ENCODE measurements around the gene HOXA11. TPM values are rescaled to one million over a fixed set of nuclear protein-coding genes. Genes with fewer than 3 reads are reported as not detected.

HOXA11 gene
- total and polyA plus RNA-seq, 2 of the 4 experiments (the other 2 are of a cell fraction): 0.05 TPM; not detected in 1

- intact Hi-C loops (cut with micrococcal nuclease): loop anchor here (2.0 to 10.0 kb wide), 3 partner anchors 958 to 1905 kb away; partner anchors contain the start of genes CBX3 and HNRNPA2B1
- no peak overlapping the region for H3K4ac ChIP-seq (ENCODE audit: low read depth, low read length)
- H3K23ac ChIP-seq (ENCODE audit: low read depth, low read length): no peak overlapping the region
- no peak overlapping the region for H4K5ac ChIP-seq (ENCODE audit: low read depth, low read length)
- in situ Hi-C loops (cut with MboI; ENCODE audit: low sequenced_read_pairs): no loop called here
- H3K56ac ChIP-seq (ENCODE audit: extremely low read depth, insufficient read depth, low read length): no peak overlapping the region
- no TSS peak for BruUV-seq (replicated peaks)
- H2BK20ac ChIP-seq (ENCODE audit: low read depth, low read length): no peak overlapping the region
- dilution Hi-C loops (cut with HindIII; ENCODE audit: low sequenced_read_pairs, unreplicated experiment): no loop called here
- DNase-seq (no peak), ATAC-seq (ENCODE audit: low read depth) (no peak)
- no peak for TF ChIP-seq MXI1 (IDR thresholded peaks at IDR 0.05; ENCODE audit: borderline replicate concordance, low read depth, low read length)
- no peak for TF ChIP-seq RFX5 (IDR thresholded peaks at IDR 0.05; ENCODE audit: low read depth, low read length)
- no peak for TF ChIP-seq FOS (IDR thresholded peaks at IDR 0.05; ENCODE audit: low read depth, low read length)
- TF ChIP-seq, protein P1, sequence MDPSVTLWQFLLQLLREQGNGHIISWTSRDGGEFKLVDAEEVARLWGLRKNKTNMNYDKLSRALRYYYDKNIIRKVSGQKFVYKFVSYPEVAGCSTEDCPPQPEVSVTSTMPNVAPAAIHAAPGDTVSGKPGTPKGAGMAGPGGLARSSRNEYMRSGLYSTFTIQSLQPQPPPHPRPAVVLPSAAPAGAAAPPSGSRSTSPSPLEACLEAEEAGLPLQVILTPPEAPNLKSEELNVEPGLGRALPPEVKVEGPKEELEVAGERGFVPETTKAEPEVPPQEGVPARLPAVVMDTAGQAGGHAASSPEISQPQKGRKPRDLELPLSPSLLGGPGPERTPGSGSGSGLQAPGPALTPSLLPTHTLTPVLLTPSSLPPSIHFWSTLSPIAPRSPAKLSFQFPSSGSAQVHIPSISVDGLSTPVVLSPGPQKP (IDR thresholded peaks at IDR 0.05; ENCODE audit: borderline replicate concordance, low read depth, low read length): no peak
- TF ChIP-seq BHLHE40 (IDR thresholded peaks at IDR 0.05; ENCODE audit: low read depth, low read length): no peak
- TF ChIP-seq SMC3 (IDR thresholded peaks at IDR 0.05; ENCODE audit: low read depth, low read length): no peak
- TF ChIP-seq, protein P2, sequence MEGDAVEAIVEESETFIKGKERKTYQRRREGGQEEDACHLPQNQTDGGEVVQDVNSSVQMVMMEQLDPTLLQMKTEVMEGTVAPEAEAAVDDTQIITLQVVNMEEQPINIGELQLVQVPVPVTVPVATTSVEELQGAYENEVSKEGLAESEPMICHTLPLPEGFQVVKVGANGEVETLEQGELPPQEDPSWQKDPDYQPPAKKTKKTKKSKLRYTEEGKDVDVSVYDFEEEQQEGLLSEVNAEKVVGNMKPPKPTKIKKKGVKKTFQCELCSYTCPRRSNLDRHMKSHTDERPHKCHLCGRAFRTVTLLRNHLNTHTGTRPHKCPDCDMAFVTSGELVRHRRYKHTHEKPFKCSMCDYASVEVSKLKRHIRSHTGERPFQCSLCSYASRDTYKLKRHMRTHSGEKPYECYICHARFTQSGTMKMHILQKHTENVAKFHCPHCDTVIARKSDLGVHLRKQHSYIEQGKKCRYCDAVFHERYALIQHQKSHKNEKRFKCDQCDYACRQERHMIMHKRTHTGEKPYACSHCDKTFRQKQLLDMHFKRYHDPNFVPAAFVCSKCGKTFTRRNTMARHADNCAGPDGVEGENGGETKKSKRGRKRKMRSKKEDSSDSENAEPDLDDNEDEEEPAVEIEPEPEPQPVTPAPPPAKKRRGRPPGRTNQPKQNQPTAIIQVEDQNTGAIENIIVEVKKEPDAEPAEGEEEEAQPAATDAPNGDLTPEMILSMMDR (conservative IDR thresholded peaks at IDR 0.05; ENCODE audit: low read depth, low read length): no peak
- TF ChIP-seq NFE2L2 (IDR thresholded peaks at IDR 0.05; ENCODE audit: low read depth, low read length): no peak
- TF ChIP-seq MAZ (IDR thresholded peaks at IDR 0.05; ENCODE audit: borderline replicate concordance, low read depth, low read length): no peak
- no peak overlapping the region for H3K14ac ChIP-seq (replicated peaks; ENCODE audit: low read depth, low read length)
- H3K4me3 ChIP-seq (ENCODE audit: insufficient read depth, low read depth, low read length): no peak overlapping the region
- H2BK5ac ChIP-seq (ENCODE audit: low read depth, low read length, poor library complexity, severe bottlenecking): no peak overlapping the region
- no peaks in the 10 kb centered on the region for H3K9me1 ChIP-seq (ENCODE audit: insufficient read depth, low read length)
- no peaks in the 10 kb centered on the region for H3K36me3 ChIP-seq (ENCODE audit: control insufficient read depth, insufficient read depth, low read length)
- peaks cover 1% of the 10 kb centered on the region; the same call in 1 of the 2 replicates for H3K4me1 ChIP-seq (ENCODE audit: control insufficient read depth, insufficient read depth, low read length)
- H4K91ac ChIP-seq (ENCODE audit: insufficient read depth, low read depth, low read length): no peak overlapping the region
- no peak overlapping the region for H3K27ac ChIP-seq (ENCODE audit: insufficient read depth, low read length)
- no peak overlapping the region for H4K8ac ChIP-seq (ENCODE audit: low read depth in 2 of 2, low read length in 2 of 2)
- H2AFZ ChIP-seq (replicated peaks; ENCODE audit: low read length, poor library complexity): peak overlapping the region; percentile 98
- no peak overlapping the region for H3K9ac ChIP-seq (ENCODE audit: low read depth, low read length)
- H3K27me3 ChIP-seq (ENCODE audit: control insufficient read depth, insufficient read depth, low read length): peaks cover 22% of the 10 kb centered on the region
- no peaks in the 10 kb centered on the region for H4K20me1 ChIP-seq (ENCODE audit: insufficient read depth, low read length)
- H3K4me2 ChIP-seq (ENCODE audit: low read depth, low read length): no peak overlapping the region
- WGBS, 2 experiments (ENCODE audit: extremely low coverage in 2 of 2, insufficient read length in 1 of 2): 91% methylated on average over 7 of the region's 23 CpGs; no CpG with 5 or more reads in 1 of the 2 experiments
- ChIA-PET POLR2A (ENCODE audit: unreplicated experiment) (no interaction called here), CTCF (interaction anchor here (1.3 to 1.8 kb wide), 4 partner anchors 19 to 1069 kb away, joined by 5 to 29 read pairs (median 6); no protein-coding TSS in a partner anchor)
- no peak overlapping the region for H2AK5ac ChIP-seq (ENCODE audit: low read depth, low read length)
- H2AK9ac ChIP-seq (replicated peaks; ENCODE audit: low read depth, low read length, poor library complexity): peak overlapping the region; percentile 63
- H2BK15ac ChIP-seq (ENCODE audit: low read depth, low read length): no peak overlapping the region
- peaks cover 3% of the 10 kb centered on the region; the same call in 1 of the 2 replicates for H3K9me3 ChIP-seq (ENCODE audit: control insufficient read depth, insufficient read depth, low read length)
- 0 out of 4 replicates have a peak, but pooled peaks cover 0 to 3% of the 10 kb centered on the region in 2 experiments for H3K79me1 ChIP-seq (ENCODE audit: low read depth in 1 of 2, low read length in 2 of 2)
- H3K18ac ChIP-seq (ENCODE audit: low read depth, low read length): no peak overlapping the region
- no peak overlapping the region for H2BK120ac ChIP-seq (ENCODE audit: low read depth, low read length)
Measured at GRCh38 chr7:27160145-27160545, 24.9 kb downstream of the HOXA11 start.

Measured in IMR-90 (cell line).